HK-2 (cell line): ENCODE results near the gene GLI3.
A peak's percentile ranks its signal among the peaks of the same experiment; 100 is the strongest.

ENCODE experiments used
- DNase-seq: peaks from one replicate; pipeline ENCODE4 v3.0.0-alpha.2; 2018; ENCODE audit not compliant: unreplicated experiment

GLI3 gene

GRCh38 chr7:42236266-42236975 is 588 bp downstream of the GLI3 start:
- DNase-seq = peak; percentile 51

- no peak for DNase-seq
Observed at GRCh38 chr7:42235741-42236161, 1.3 kb downstream of the GLI3 start.

GRCh38 chr7:42234736-42235135 is 2.3 kb downstream of the GLI3 start:
- no peak for DNase-seq

- DNase-seq = no peak
Observed at GRCh38 chr7:42233695-42234331, 3.2 kb downstream of the GLI3 start.

GRCh38 chr7:42233171-42233570 is 3.8 kb downstream of the GLI3 start:
- no peak for DNase-seq

GRCh38 chr7:42232275-42232674 is 4.7 kb downstream of the GLI3 start:
- peak; percentile 32 for DNase-seq

GRCh38 chr7:42231043-42231787 is 5.8 kb downstream of the GLI3 start:
- DNase-seq = no peak

GRCh38 chr7:42227936-42228591 is 8.9 kb downstream of the GLI3 start:
- no peak for DNase-seq

- no peak for DNase-seq
Observed at GRCh38 chr7:42227541-42227935, 9.5 kb downstream of the GLI3 start.

GRCh38 chr7:42227021-42227420 is 10.0 kb downstream of the GLI3 start:
- DNase-seq = no peak

- DNase-seq = no peak
Observed at GRCh38 chr7:42226354-42226941, 10.6 kb downstream of the GLI3 start.

GRCh38 chr7:42224391-42225003 is 12.5 kb downstream of the GLI3 start:
- DNase-seq = no peak

- no peak for DNase-seq
Observed at GRCh38 chr7:42222891-42223290, 14.1 kb downstream of the GLI3 start.

GRCh38 chr7:42222125-42222524 is 14.9 kb downstream of the GLI3 start:
- DNase-seq = no peak

- DNase-seq = no peak
Observed at GRCh38 chr7:42221304-42221703, 15.7 kb downstream of the GLI3 start.

GRCh38 chr7:42219447-42219846 is 17.6 kb downstream of the GLI3 start:
- DNase-seq = no peak

- DNase-seq = no peak
Observed at GRCh38 chr7:42218248-42218647, 18.8 kb downstream of the GLI3 start.

GRCh38 chr7:42217548-42217947 is 19.5 kb downstream of the GLI3 start:
- no peak for DNase-seq

GRCh38 chr7:42217053-42217452 is 20.0 kb downstream of the GLI3 start:
- DNase-seq = peak; percentile 5

GRCh38 chr7:42214060-42214679 is 22.8 kb downstream of the GLI3 start:
- no peak for DNase-seq

- no peak for DNase-seq
Observed at GRCh38 chr7:42213093-42213492, 23.9 kb downstream of the GLI3 start.
